Activated CD4-positive, alpha-beta T cell treated with anti-CD3 and anti-CD28 coated beads for 4 hours (primary cell): Measurements from ENCODE around the gene PPP1R16B.
A peak's percentile ranks its signal among the peaks of the same experiment; 100 is the strongest.

Source experiments
- DNase-seq, 2 donors: peaks; one replicate each; pipeline ENCODE4 v3.0.0-alpha.2; 2020

The PPP1R16B gene

DNA sequence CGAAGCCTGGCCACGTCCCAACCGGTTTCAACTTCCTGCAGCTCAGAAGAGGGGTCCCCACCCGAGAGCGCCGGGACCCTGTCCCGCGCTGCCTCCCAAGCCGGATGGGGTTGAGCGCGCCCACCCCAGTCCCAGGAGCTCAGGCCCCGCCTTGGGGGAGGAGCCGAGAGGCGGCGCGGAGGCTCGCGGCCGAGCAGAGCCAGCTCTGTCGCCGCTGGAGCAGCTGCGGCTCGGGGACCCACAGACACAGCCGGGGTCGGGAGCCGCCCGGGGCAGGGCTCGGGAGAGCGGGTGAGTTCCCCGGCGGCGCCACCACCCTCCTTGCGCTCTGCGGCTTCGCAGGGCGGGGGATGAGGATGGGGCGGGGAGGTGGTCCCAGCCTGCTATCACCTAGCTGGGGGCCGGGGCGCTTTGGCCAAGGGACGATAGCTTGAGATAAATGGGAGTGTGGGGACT lies at the start of gene PPP1R16B:
PPP1R16B (plus strand) TSS at position 196 of the 456 bp plus-strand sequence. CDS start 30,229 bp downstream, outside the sequence.
- peak; percentile 74 for DNase-seq

DNA sequence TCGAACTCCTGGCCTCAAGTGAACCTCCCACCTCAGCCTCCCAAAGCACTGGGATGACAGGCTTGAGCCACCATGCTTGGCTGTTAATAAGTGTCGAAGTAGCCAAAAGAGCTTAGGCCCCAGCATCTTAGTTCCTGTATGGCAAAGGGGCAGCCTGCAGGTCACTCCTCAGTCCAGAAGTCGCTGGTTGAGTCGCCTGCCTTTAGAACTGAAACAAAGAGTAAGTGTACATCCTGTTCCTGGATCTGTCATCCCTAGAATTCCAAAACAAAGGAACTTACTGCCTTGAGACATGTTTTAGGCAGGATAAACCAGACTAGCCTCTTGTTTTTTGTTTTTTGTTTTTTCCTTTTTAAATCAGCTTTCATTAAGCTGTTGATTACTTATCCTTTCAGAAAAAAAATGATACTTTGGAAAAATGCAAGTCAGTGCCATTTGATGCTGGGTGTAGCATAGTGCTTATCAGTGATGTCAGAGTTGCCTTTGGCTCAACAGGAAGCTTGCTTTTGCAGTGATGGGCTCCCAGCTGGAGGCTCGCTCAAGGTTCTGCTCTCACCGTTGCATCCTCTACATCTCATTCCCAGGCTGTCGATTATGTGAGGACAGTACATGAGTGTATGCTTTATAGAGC lies 48.2 kb upstream of the PPP1R16B start:
- DNase-seq = no peak

DNA sequence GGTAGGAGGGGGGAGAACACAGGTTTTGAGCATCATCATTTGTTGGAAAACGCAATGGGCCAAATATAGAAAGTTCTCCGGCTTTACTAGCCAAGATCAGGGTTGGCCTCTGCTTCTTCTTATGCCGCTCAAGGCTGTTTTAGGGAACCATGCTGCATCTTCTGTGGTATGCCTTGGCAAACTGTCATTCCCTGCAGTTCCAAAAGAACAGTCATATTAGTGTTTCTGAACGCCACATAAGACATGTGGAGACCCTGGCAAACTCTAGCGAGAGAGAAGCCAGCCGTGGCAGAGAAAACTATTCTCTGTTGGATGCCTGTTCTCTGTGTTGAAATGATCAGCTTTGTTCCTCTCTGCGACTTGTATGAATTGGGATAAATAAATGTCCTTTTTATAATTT lies 46.4 kb upstream of the PPP1R16B start:
- no peak for DNase-seq

DNA sequence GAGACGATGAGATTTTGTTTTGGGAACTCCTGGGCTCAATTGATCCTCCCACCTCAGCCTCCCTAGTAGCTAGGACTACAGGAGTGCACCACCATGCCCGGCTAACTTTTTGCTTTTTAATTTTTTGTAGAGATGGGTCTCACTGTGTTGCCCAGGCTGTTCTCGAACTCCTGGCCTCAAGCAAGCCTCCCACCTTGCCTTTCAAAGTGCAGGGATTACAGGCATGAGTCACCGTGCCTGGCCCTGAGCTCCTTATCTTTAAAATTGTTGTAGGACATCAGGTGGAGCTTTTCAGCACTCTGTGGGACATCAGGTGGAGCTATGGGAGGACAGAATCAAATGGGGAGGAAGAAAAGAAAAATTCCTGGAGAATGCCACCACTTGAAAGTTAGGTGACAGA lies 44.5 kb upstream of the PPP1R16B start:
- no peak for DNase-seq

DNA sequence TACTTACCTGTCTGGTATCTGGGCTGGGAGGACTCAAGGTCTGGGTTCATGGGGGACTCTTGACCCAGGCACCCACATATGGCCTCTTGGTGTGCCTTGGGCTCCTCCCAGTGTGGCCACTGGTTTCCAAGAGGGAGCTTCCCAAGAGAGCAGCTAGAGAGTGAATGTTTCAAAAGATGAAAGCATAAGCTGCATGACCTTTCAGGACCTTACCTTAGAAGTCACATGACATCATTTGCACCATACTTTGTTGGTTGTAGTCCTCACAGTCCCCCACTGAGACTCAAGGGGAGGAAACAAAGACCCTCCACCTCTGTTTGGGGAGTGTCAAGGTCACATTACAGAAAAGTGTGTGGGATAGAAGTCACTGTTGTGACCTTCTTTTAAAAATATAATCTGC lies 43.3 kb upstream of the PPP1R16B start:
- DNase-seq = no peak

DNA sequence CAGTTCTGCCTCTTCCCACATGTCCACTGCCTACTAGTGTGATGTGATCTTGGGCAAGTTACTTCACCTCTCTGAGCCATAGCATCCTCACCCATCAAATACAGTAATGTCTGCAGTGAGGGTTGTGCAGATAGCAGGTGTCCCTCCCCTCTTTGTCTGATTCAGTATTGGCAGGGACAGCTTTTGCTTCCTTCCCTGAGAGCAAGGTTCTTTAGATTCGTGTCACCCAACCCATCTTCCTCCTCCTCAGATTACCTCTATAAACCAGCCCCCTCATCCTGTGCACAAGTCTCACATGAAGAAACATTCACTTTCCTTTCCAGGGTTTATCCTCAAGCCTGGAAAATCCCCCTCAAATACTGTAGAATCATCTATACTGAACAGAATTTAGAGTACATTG lies 41.9 kb upstream of the PPP1R16B start:
- no peak for DNase-seq

DNA sequence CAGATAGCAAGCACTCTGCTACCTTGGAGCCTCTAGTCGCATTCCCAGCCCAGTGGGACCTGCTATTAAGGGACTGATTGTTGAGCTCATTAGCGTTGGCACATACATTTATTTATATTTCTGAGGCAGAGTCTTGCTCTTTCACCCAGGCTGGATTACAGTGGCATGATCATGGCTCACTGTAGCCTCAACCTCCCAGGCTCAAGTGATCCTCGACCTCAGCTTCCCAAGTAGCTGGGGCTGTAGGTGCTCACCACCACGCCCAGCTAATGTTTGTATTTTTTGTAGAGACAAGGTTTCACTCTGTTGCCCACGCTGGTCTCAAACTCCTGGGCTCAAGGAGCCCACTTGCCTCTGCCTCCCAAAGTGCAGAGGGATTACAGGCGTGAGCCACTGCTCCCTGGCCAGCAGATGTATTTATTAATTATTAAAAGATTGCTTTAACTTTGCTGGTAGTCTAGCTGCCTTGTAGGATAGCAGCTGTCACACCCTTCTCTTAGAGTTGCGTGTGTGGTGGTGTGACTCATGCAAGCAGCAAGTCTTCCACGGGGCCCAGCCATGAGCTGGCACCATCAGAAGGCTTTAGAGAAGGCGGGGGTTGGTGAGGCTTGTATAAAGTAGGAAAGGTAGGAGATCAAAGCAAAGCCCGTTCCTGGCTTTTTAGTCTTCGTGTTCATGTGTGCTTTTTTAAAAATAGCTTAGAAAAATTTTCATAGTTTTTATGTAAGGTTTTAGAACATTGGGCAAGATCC lies 40.8 kb upstream of the PPP1R16B start:
- DNase-seq = peak; percentile 40 to 54

DNA sequence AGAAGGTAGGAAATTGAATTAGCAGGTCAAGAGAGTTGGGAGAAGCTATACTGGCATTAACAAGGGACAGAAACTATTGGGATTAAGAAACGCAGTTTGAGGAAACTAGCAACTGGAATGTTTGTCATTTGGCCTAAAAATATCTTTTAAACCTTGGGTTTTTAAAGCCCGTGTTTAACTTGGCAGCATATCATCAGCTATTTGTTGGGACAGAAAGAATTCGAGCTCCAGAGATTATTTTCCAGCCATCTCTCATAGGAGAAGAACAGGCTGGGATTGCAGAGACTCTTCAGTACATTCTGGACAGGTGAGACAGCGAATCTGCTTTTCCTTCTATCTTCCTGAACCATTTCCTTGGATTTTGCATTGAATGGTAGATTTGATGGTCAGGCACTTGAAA lies 39.4 kb upstream of the PPP1R16B start:
- DNase-seq = no peak

DNA sequence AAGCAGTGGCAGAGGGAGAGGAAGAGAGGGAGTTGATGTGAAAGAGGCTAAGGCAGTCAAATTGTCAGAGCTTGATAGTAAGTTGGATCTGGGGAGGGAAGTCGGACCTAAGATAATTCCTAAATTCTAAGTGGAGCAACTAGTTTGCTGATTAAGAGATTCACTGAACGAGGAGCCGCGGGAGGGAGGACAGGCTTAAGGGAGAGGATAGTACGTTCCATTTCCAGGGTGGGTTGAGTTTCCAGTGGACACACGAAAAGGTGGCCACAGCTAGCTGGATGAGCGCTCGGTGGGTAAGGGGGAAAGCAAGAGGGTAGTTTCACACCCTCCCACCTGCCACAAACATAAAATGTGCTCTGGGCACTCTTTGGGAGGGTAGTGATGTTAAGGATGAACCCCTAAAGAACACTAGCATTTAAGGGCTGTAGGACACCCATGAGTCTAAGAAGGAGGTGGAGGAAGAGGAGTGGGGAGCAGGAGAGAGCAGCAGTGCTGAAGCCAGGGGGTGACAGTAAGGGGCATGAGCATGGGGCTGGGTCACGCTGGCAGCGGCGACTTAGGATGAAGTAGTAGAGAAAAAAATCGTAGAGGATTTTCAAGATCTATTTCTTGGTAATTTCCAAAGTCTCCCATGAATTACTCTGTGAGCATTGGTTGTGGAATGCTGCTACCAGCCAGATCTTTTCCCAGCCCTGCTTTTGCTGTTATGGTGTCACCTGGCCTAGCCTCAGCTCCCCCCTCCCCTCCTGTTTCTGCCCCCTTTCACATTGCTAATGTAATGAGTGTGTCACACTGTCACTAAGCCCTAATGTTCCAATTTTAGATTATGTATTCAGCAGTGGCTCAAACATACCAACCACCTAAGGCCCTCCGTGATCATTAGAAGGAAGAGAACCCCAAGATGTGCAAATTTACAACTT lies 35.9 kb upstream of the PPP1R16B start:
- no peak for DNase-seq

DNA sequence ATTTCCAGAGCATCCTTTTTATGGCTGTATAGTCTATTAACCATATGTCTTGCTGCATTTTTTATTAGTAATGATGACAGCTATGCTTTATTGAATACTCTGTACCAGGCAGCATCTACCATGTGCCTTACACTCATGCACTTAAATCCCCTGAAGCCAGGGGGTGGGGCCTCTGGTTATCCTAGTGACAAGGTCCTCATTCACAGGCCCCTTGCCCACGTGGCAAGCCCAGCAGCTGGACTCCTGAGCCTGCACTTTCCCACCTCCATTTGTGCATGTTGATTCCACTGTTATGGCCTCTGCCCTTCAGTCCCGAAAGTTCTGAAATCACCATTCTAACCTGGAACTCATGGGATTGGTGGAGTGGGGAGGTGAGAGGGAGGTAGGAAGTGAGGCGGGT lies 35.0 kb upstream of the PPP1R16B start:
- DNase-seq = no peak

DNA sequence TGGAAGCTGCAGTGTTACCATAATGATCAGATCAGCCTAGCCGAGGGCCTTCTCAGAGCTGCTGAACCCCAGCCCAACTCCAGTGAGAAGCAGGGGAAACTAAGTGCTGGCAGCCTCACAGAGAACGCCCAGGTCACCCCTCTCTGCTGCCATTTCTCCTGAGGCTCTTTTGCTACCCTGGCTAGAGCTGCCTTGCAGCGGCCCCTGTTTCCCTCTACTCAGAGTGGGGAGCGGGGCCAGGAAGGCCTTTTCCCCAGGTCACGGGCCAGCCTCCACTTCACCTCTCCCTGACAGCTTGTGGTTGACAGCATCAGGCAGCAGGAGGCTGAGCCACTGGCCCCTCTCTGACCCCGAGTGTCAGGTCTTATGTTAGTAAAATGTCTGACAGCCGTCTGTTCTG lies 34.5 kb upstream of the PPP1R16B start:
- no peak for DNase-seq

DNA sequence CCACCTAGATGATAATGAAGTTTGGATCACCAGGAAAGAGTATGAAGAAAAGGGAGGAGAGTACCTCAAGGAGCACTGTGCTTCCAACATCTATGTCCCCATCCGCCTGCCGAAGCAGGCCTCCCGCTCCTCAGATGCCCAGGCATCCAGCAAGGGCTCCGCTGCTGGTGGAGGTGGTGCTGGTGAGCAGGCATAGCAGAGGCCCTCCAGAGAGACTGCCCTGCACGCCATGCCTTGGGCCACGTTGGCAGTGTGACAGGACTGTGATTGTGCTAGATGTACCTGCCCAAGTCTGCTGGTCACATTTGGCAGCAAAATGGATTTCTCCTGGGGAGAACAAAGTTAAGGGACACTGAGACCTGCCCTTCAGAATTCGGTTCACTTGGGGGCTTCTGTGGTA lies 33.9 kb upstream of the PPP1R16B start:
- no peak for DNase-seq

DNA sequence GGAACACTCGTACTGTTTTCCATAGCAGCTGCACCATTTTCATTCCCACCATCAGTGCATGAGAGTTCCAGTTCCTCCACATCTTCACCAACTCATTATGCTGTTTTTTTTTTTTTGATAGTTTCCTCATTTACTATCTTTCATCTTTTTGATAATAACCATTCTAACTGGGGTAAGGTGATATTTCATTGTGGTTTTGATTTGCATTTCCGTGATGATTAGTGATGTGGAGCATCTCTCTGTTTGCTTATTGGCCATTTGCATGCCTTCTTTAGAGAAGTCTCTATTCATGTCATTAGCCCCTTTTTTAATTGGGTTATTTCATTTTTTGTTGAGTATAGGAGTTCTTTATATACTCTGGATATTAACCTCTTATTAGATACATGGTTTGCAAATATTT lies 31.3 kb upstream of the PPP1R16B start:
- DNase-seq = no peak

DNA sequence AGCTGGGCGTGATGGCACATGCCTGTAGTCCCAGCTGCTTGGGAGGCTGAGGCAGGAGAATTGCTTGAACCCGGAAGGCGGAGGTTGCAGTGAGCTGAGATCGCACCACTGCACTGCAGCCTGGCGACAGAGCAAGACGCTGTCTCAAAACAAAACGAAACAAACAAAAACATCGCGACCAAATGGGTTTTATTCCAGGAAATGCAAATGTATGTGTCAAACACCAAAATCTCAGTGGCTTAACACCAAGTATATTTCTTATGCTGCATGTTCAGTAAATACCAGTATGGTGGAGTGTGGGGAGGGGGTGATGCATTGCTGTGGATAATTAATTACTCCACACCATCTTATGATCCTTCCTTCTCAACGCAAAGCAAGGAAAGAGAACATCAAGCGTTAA lies 29.1 kb upstream of the PPP1R16B start:
- DNase-seq = no peak

DNA sequence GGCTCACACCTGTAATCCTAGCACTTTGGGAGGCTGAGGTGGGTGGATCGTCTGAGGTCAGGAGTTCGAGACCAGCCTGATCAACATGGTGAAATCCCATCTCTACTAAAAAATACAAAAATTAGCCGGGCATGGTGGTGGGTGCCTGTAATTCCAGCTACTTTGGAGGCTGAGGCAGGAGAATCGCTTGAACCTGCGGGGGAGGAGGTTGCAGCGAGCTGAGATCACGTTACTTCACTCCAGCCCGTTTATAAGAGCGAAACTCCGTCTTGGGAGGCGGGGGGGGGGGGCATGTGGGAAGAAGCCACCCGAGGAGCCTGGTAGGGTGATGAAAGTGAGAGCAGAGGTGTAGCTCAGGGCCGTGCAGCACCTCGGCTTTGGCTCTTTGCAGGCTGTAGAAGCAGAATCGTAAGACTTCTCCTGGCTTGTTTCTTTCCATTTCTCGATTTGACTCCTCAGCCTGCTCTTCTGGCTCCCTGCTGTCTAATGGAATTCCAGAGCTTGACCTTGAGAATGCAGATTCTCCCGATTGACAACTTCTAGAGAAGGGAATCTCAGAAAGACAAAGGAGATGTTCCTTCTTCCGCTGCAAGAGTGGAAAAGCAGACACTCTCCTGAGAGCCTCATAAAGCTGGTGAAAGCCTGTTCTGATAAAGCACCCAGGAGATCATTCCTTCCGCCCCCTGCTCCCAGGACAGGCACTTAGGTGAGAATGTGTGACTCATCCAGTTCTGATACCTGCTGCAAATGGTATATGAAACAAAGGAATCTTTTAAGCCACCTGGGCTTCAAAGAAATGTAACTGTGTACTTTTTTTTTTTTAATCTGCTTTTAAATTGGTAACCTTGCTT lies 26.0 kb upstream of the PPP1R16B start:
- no peak for DNase-seq

DNA sequence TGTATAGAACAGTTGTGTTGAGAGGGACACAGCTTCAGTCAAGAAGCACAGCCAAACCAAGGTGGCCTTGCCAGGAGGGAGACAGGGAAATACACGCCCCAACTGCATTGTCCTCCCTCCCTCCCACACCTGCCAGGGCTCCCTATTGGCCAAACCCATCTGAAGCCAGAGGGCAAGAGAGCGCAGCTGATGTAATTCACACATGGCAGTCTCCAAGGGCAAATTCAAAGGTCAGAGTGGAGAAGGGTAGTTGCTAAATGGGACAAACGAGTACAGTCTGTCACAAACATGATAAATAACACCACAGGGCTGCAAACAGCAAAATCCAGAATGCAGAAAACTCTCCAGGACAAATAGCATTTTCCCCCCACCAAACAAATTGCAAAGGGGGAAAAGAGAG lies 23.2 kb upstream of the PPP1R16B start:
- no peak for DNase-seq

DNA sequence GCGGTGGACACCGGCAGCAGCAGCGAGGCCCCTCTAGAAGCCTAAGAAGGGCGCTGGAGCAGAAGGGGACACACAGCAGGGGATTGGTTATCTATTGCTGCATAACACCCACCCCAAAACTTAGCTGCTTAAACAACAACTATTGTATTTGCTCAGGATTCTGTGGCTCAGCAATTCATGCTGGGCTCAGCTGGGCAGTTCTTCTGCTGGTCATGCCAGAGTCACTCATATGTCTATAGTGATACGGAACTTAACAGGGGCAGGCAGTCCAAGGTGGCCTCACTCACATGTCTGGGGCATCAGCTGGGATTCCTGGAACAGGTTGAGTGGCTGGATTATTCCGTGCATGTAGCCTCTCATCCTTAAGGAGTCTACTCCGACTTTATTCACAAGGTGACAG lies 17.6 kb upstream of the PPP1R16B start:
- no peak for DNase-seq

DNA sequence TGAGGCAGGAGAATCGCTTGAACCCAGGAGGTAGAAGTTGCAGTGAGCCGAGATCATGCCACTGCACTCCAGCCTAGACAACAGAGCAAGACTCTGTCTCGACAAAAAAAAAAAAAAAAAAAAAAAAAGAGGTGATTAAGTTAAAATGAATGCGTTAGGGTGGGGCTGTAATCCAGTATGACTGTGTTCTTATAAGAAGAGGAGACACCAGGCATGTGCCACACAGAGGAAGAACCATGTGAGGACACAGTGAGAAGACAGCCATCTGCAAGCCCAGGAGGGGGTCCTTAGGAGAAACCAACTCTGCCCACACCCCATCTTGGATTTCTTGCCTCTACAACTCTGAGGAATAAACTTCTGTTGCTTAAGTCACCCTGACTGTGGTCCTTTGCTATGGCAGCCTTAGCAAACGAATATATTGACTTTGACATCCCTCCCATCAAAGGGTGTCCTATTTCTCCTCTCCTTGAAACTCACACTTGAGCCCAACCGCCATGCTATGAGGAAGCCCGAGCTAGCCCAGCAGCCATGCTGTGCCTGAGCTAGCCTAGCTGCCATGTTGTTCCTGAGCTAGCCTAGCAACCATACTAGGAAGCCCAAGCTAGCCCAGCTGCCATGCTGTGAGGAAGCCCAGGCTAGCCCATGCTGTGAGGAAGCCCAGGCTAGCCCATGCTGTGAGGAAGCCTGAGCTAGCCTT lies 15.8 kb upstream of the PPP1R16B start:
- no peak for DNase-seq

DNA sequence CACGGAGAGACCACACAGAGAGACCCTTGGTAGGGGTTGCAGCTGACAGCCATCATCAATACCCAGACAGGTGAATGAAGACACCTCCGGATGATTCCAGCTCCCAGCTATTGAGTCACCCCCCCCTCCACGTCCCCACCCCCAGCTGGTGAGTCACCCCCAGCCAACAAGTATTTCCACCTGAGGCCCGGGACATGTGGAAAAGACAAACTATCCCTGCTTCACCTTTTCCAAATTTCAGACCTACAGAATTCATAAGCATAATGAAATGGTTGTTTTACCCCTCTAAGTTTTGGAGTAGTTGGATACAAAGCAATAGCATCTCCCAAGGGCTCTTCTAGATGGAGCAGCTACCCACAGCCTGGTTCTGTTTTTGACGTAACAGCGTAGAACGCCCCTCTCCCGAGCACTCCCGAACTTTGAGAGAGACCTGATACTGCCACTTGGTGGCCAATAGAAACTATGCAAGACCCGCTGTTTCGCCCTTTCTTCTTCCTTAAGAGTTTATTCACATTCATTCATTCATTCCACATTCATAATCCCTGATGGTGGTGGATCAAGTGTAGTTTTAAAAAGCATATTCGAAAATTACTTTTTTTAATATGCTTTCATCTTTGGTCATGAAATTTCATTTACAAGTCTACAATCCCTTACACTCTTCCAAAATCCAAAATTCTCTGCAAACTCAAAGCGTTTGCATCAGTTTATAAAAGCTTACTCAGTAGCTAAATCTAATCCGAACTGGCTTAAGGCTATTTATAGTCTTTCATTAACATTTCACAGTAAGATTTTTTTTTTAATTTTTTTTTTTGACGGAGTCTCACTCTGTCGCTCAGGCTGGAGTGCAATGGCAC lies 15.1 kb upstream of the PPP1R16B start:
- DNase-seq = peak; percentile 15 to 55

DNA sequence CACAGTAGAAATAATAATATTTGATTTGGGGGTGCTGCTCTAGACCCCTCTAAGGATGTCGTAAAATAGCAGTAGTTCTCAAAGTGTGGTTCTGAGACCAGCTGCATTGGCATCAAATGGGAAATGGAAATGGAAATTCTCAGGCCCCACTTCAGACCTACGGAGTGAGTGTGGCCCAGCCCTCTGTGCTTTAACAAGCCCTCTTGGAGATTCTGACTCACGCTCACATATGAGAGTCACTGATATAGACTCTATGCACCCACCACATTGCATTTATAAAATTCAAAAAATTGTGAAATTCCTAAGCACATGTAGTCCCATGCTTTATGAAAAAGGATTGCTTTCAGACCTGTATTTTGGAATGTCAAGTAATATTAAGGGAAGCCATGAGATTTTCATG lies 14.2 kb upstream of the PPP1R16B start:
- no peak for DNase-seq

DNA sequence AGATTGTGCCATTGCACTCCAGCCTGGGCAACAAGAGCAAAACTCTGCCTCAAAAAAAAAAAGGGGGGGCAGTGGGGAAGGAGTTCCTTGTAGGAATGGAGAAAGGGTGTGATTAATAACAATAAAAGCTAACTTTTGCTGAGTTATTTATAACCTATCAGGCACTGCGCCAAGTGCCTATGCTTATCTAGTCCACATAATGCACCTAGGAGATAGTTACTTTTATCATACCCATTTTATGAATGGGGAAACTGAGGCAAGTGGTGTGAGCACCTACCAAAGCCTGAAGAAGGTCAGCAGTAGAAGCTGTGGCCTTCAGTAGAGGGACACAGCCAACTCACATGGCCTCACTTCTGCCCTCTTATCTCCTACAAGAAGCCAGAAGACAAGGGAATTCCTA lies 13.6 kb upstream of the PPP1R16B start:
- no peak for DNase-seq
